B cell (primary cell): ENCODE measurements around the gene ZNF138. TPM values are rescaled to one million over a fixed set of nuclear protein-coding genes. Genes with fewer than 3 reads are reported as not detected.

Experiments
- ATAC-seq: fragments of 200-7000 bp; cut with Tn5 transposase; one replicate; pipeline ENCODE4 v1.10.0; 2021; ENCODE audit warnings: low read depth, mild to moderate bottlenecking, moderate number of reproducible peaks, moderate library complexity
- CTCF ChIA-PET: fragments of 350-600 bp; sonication (Branson Sonifier 250); formaldehyde crosslinking; loops from one replicate; lab custom pipeline; 2021; ENCODE audit warnings: antibody characterized with exemption, inconsistent platforms; lab: Charles Lee
- POLR2A ChIA-PET: fragments of 350-600 bp; sonication (Branson Sonifier 250); formaldehyde crosslinking; loops from one replicate; lab custom pipeline; 2021; ENCODE audit warnings: antibody characterized with exemption; lab: Charles Lee
- DNase-seq: peaks from one replicate; pipeline ENCODE4 v3.0.0; 2013
- H2AFZ ChIP-seq: 2 replicates; pipeline ENCODE4 v1.6.1; 2012; ENCODE audit warnings: mild to moderate bottlenecking, low read depth, low read length; ENCODE audit not compliant: insufficient read depth, poor library complexity, severe bottlenecking
- H3K27ac ChIP-seq, 2 donors: 1 replicate in 1 of 2; 2 replicates in 1 of 2; pipeline ENCODE4 v1.5.1; 2012 to 2013; ENCODE audit warnings: low read length in 2 of 2, mild to moderate bottlenecking in 2 of 2, moderate library complexity in 1 of 2
- H3K27me3 ChIP-seq, 4 experiments: fragments of 200-600 bp in 1 of 4; sonication (generic) in 1 of 4; replicated peaks in 1 of 4; 1 replicate in 2 of 4; 2 replicates in 2 of 4; pipeline versions ENCODE4 v1.6.1 to v1.7.0; 2013 to 2016; ENCODE audit warnings: low read length in 3 of 4, mild to moderate bottlenecking in 2 of 4, mixed read lengths in 1 of 4, moderate library complexity in 1 of 4; ENCODE audit not compliant: insufficient read depth in 4 of 4, control insufficient read depth in 3 of 4; ENCODE audit errors: control extremely low read depth in 1 of 4
- H3K36me3 ChIP-seq, 2 experiments: replicated peaks in 1 of 2; 1 replicate in 1 of 2; 2 replicates in 1 of 2; pipeline versions ENCODE4 v1.6.1 to v1.7.1; 2013; ENCODE audit warnings: low read length in 1 of 2; ENCODE audit not compliant: insufficient read depth in 2 of 2, control insufficient read depth in 1 of 2; ENCODE audit errors: control extremely low read depth in 1 of 2, extremely low read depth in 1 of 2
- H3K4me1 ChIP-seq, 2 donors: fragments of 200-600 bp in 1 of 2; sonication (generic) in 1 of 2; 1 replicate in 1 of 2; 2 replicates in 1 of 2; pipeline versions ENCODE4 v1.5.1 to v1.6.1; 2013 to 2017; ENCODE audit warnings: low read length in 2 of 2; ENCODE audit not compliant: control insufficient read depth in 2 of 2, insufficient read depth in 2 of 2
- H3K4me2 ChIP-seq: replicated peaks from 2 replicates; pipeline ENCODE3; 2012; ENCODE audit warnings: mild to moderate bottlenecking, low read depth, low read length; ENCODE audit not compliant: poor library complexity, severe bottlenecking
- H3K4me3 ChIP-seq, 5 experiments: fragments of 200-600 bp in 1 of 5; sonication (generic) in 1 of 5; 1 replicate in 3 of 5; 2 replicates in 2 of 5; pipeline versions ENCODE4 v1.5.1 to v1.7.0; 2011 to 2016; ENCODE audit warnings: low read length in 4 of 5, mild to moderate bottlenecking in 4 of 5, low read depth in 2 of 5, control low read depth in 1 of 5, moderate library complexity in 1 of 5; ENCODE audit not compliant: insufficient read depth in 1 of 5; ENCODE audit errors: control extremely low read depth in 1 of 5, extremely low read depth in 1 of 5
- H3K79me2 ChIP-seq: fragments of 200-600 bp; sonication (generic); one replicate; pipeline ENCODE4 v1.6.0; 2016; ENCODE audit warnings: low read length; ENCODE audit not compliant: control insufficient read depth, insufficient read depth
- H3K9ac ChIP-seq: fragments of 200-600 bp; sonication (generic); 2 replicates; pipeline ENCODE4 v1.6.1; 2017; ENCODE audit warnings: mild to moderate bottlenecking, low read length, moderate library complexity
- H3K9me3 ChIP-seq, 3 donors: one replicate each; pipeline versions ENCODE4 v1.6.1 to v1.7.1; 2013; ENCODE audit warnings: low read length in 2 of 3; ENCODE audit not compliant: control insufficient read depth in 2 of 3, insufficient read depth in 1 of 3; ENCODE audit errors: control extremely low read depth in 1 of 3
- H4K20me1 ChIP-seq: 2 replicates; pipeline ENCODE4 v1.6.0; 2012; ENCODE audit warnings: mild to moderate bottlenecking, low read length; ENCODE audit not compliant: insufficient read depth, control insufficient read depth, poor library complexity, severe bottlenecking
- H3K27ac Mint-ChIP-seq: one replicate; pipeline ENCODE4 v1.8.0; 2021; ENCODE audit warnings: mixed read lengths
- H3K27me3 Mint-ChIP-seq: one replicate; pipeline ENCODE4 v1.8.0; 2021; ENCODE audit warnings: mixed read lengths
- H3K4me1 Mint-ChIP-seq: one replicate; pipeline ENCODE4 v1.8.0; 2021; ENCODE audit warnings: mixed read lengths
- H3K4me3 Mint-ChIP-seq: one replicate; pipeline ENCODE4 v1.8.0; 2021; ENCODE audit warnings: mixed read lengths
- H3K9me3 Mint-ChIP-seq: one replicate; pipeline ENCODE4 v1.8.0; 2022; ENCODE audit warnings: mixed read lengths; ENCODE audit not compliant: insufficient read depth
- CTCF ChIP-seq: fragments of 200-600 bp; IDR thresholded peaks from one replicate; pipeline ENCODE4 v1.8.0; 2022; ENCODE audit warnings: antibody characterized with exemption, mild to moderate bottlenecking
- EZH2 ChIP-seq: IDR thresholded peaks from 2 replicates; pipeline ENCODE4 v1.6.1; 2012; ENCODE audit warnings: borderline replicate concordance, low read depth, mild to moderate bottlenecking, moderate library complexity, low read length; ENCODE audit not compliant: insufficient read depth, poor library complexity, severe bottlenecking
- WGBS: methylation state at CpG from one replicate; pipeline ENCODE4 v1.1.5; 2013; ENCODE audit warnings: missing lambda C conversion rate; ENCODE audit not compliant: insufficient coverage; 5-methylcytosine and 5-hydroxymethylcytosine counted together
- intact Hi-C: fragments of 100-400 bp; cut with micrococcal nuclease; formaldehyde crosslinking; loops from one replicate; pipeline ENCODE4 v1.10.0; 2022
- polyA plus RNA-seq: library from polyadenylated mRNA; depleted of rRNA; stranded (reverse); fragments of >200 nt; gene quantifications from 2 replicates; pipeline ENCODE4 v1.2.3, GENCODE V29; 2012
- total RNA-seq, 2 donors: library from RNA; stranded (reverse); fragments of 120-200 nt in 1 of 2; gene quantifications; 1 replicate in 1 of 2; 2 replicates in 1 of 2; pipeline versions ENCODE4 v1.2.3 to v1.2.4, GENCODE V29; 2013 to 2022

Gene ZNF138
- total and polyA plus RNA-seq, 2 donors (not counting 1 experiment from before 2014, with no cell fraction given) = 10.1 to 26.6 TPM

GRCh38 chr7:64879086-64879730 is 85.0 kb downstream of the ZNF138 start:
- no peak overlapping the region for H3K27ac ChIP-seq
- no peak overlapping the region for H3K4me2 ChIP-seq
- Mint-ChIP-seq H3K4me3 (no peak overlapping the region), H3K4me1 (peaks cover 11% of the 10 kb centered on the region), H3K27me3 (peaks cover 38% of the 10 kb centered on the region), H3K9me3 (no peaks in the 10 kb centered on the region), H3K27ac (no peak overlapping the region)
- ATAC-seq (no peak), DNase-seq (no peak)
- no peaks in the 10 kb centered on the region for H3K36me3 ChIP-seq
- no peak for TF ChIP-seq EZH2
- TF ChIP-seq CTCF = no peak
- H3K4me3 ChIP-seq = no peak overlapping the region
- no peak overlapping the region for H2AFZ ChIP-seq
- no peak overlapping the region for H3K9ac ChIP-seq
- no peaks in the 10 kb centered on the region for H3K79me2 ChIP-seq
- H3K4me1 ChIP-seq = peaks cover 11 to 18% of the 10 kb centered on the region in 2 donors
- ChIA-PET POLR2A (no interaction called here), CTCF (no interaction called here)
- no peaks in the 10 kb centered on the region for H4K20me1 ChIP-seq
- intact Hi-C loops = no loop called here
- H3K27me3 ChIP-seq = peaks cover 0 to 46% (median 10%) of the 10 kb centered on the region in 4 experiments
- WGBS = 72% methylated on average over 8 of the region's 9 CpGs
- H3K9me3 ChIP-seq = peaks cover 0 to 70% (median 0%) of the 10 kb centered on the region in 3 donors

- Histone ChIP-seq H3K27me3 (peaks cover 0 to 52% (median 11%) of the 10 kb centered on the region in 4 experiments), H2AFZ (no peak overlapping the region), H3K79me2 (no peaks in the 10 kb centered on the region), H3K36me3 (no peaks in the 10 kb centered on the region), H3K9me3 (peaks cover 0 to 65% (median 0%) of the 10 kb centered on the region in 3 donors), H3K4me3 (no peak overlapping the region), H3K9ac (no peak overlapping the region), H3K4me2 (no peak overlapping the region), H4K20me1 (no peaks in the 10 kb centered on the region), H3K4me1 (peaks cover 11 to 18% of the 10 kb centered on the region in 2 donors), H3K27ac (no peak overlapping the region)
- WGBS = 97% methylated on average over 17 of the region's 17 CpGs
- ChIA-PET POLR2A (no interaction called here), CTCF (no interaction called here)
- DNase-seq (no peak), ATAC-seq (no peak)
- no peaks in the 10 kb centered on the region for H3K9me3 Mint-ChIP-seq
- H3K4me1 Mint-ChIP-seq = peaks cover 11% of the 10 kb centered on the region
- peaks cover 44% of the 10 kb centered on the region for H3K27me3 Mint-ChIP-seq
- intact Hi-C loops = no loop called here
- no peak overlapping the region for H3K4me3 Mint-ChIP-seq
- H3K27ac Mint-ChIP-seq = no peak overlapping the region
- no peak for TF ChIP-seq CTCF
- no peak for TF ChIP-seq EZH2
Measured at GRCh38 chr7:64879800-64880199, 85.6 kb downstream of the ZNF138 start.
